IPS-18a (cell line): ENCODE measurements around the gene RBMS3.
"Not testable (repeated sequence)": the region's sequence is repeated elsewhere in the genome, so short reads cannot be mapped to it uniquely, and the experiment has no call there.

Source experiments
- H3K27ac ChIP-seq: one replicate; pipeline ENCODE4 v1.5.1; 2013; ENCODE audit warnings: low read length
- H3K27me3 ChIP-seq: one replicate; pipeline ENCODE4 v1.6.1; 2013; ENCODE audit warnings: mild to moderate bottlenecking, low read length; ENCODE audit not compliant: control insufficient read depth, insufficient read depth
- H3K36me3 ChIP-seq: one replicate; pipeline ENCODE4 v1.6.1; 2013; ENCODE audit warnings: low read depth, low read length; ENCODE audit not compliant: control insufficient read depth
- H3K4me1 ChIP-seq: one replicate; pipeline ENCODE4 v1.6.1; 2013; ENCODE audit warnings: low read depth, low read length; ENCODE audit not compliant: control insufficient read depth
- H3K4me3 ChIP-seq: one replicate; pipeline ENCODE4 v1.5.1; 2013; ENCODE audit warnings: low read length
- H3K9ac ChIP-seq: one replicate; pipeline ENCODE4 v1.6.1; 2013; ENCODE audit warnings: mild to moderate bottlenecking, low read length, moderate library complexity
- H3K9me3 ChIP-seq: one replicate; pipeline ENCODE4 v1.6.1; 2013; ENCODE audit warnings: low read depth, low read length; ENCODE audit not compliant: control insufficient read depth

Gene RBMS3

DNA sequence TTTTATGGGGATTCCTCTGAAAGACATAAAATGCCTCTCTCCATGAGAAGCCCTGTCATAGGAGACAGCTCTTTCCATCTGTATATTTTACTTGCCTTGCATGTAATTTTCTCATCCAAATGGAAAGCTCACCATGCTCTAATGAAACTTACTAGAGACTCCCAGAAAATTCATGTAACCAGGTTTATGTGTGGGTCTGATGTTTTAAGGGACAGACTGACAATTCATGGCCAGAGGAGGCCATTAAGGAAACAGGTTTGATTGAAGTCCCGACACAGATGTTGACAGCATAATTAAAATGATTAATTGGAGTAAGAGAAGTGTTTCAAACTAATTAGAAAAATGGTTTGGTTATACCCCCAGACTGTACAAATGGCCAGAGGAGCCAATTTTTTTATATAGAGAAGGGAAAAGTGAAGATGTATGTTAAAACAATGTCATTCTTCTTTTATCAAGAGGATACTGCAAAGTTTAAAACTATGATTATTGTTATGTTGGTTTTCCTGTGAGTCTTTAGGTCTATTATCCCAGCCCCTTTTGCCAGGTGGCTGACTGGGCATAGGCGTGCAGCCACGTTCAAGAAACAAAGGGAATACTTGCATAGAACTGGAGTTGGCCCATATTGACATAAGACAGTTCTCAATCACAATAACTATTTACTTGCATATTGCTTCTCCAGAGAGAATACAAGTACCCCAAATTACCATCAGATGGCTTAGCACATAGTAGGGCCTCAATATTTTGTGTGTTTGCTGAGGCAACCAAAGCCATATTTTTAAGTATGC, 64.8 kb downstream of the RBMS3 start:
- H3K27ac ChIP-seq: peak overlapping the region; percentile 15

DNA sequence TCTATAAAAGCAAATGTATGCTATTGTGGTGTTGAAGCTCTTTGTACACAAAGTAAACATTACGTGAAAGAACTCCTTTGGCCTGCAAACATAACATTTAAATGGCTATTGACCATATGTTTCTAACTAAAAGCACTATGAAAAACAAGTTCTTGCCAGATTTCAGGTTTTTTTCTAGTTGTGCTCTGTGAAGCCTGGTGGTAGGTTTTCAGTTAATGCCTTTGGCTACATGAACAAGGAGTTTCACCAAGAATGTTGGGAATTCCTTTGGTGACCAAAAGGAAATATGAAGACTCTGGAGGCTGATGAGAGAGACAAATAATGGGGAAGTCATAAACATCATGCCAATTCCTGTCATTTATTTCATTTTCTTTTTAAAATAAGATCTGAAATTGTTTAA, 66.0 kb downstream of the RBMS3 start:
- Histone ChIP-seq H3K4me1 (peaks cover 27% of the 10 kb centered on the region), H3K27ac (no peak overlapping the region), H3K27me3 (no peaks in the 10 kb centered on the region), H3K4me3 (no peak overlapping the region), H3K36me3 (no peaks in the 10 kb centered on the region), H3K9me3 (no peaks in the 10 kb centered on the region), H3K9ac (no peak overlapping the region)

More for the DNA sequence above, 64.8 kb downstream of the RBMS3 start:
- no peaks in the 10 kb centered on the region for H3K27me3 ChIP-seq
- H3K9me3 ChIP-seq: no peaks in the 10 kb centered on the region
- no peak overlapping the region for H3K4me3 ChIP-seq
- H3K36me3 ChIP-seq: no peaks in the 10 kb centered on the region
- H3K4me1 ChIP-seq: peaks cover 27% of the 10 kb centered on the region
- peak overlapping the region; percentile 4 for H3K9ac ChIP-seq

DNA sequence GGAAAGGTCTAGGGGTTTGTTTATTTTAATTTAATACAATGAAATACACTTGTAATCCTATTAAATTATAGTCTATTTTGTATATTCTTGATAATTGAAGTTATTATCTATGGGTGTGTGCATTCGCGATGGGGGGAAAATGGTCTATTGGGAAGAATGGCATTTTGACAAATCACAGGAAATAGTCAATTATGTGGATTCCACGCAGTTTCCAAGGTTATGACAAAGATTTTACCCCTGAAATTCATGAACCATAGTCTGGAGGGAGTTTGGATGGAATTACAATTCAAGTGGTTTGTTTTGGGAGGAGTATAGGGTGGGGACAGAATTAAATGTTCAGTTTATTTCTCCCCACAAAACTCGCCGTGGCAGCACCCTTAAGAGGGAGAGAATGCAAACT, 66.5 kb downstream of the RBMS3 start:
- Histone ChIP-seq H3K4me1 (peaks cover 27% of the 10 kb centered on the region), H3K9ac (no peak overlapping the region), H3K36me3 (no peaks in the 10 kb centered on the region), H3K4me3 (no peak overlapping the region), H3K27ac (no peak overlapping the region), H3K27me3 (no peaks in the 10 kb centered on the region), H3K9me3 (no peaks in the 10 kb centered on the region)

DNA sequence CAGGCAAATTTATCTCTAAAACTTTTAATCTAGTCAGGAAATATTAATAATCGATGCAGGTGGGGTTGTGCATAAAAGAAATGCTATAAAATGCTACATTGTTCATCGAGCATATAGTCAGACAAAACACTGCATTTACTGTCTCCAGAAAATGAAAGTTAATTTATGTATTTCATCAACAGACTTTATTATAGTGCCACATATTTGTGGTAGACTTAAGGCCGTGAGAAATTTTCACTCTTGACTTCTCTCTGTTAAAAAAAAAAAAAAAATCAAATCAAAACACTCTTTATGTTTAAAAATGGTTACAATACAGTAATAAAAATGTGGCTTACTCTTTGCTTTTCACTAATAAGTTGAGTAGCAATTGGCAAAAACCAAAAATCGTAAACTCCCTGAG, 67.4 kb downstream of the RBMS3 start:
- no peaks in the 10 kb centered on the region for H3K9me3 ChIP-seq
- H3K9ac ChIP-seq: no peak overlapping the region
- no peak overlapping the region for H3K4me3 ChIP-seq
- H3K4me1 ChIP-seq: peaks cover 27% of the 10 kb centered on the region
- no peaks in the 10 kb centered on the region for H3K27me3 ChIP-seq
- H3K27ac ChIP-seq: no peak overlapping the region
- H3K36me3 ChIP-seq: no peaks in the 10 kb centered on the region

DNA sequence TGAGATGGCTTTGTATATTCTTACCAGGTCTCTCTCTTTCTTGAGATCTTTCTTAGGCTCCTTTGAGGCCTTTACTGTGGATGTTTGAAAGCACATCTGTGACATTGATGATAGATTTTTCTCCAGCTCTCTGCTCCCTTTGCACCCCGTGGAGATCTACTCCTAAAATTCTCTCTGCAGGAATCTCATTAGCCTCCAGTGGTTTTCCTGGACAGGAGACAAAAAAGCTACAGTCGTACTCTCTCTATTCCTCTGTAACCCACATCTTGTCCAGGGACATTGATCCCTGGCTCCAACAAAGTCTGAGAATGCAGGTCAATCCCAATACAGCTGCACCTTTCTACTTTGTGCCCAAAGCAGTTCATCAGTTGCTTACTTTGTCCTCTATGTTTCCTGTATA, 68.2 kb downstream of the RBMS3 start:
- Histone ChIP-seq H3K27me3 (no peaks in the 10 kb centered on the region), H3K9me3 (no peaks in the 10 kb centered on the region), H3K9ac (no peak overlapping the region), H3K27ac (no peak overlapping the region), H3K36me3 (no peaks in the 10 kb centered on the region), H3K4me3 (no peak overlapping the region), H3K4me1 (peaks cover 23% of the 10 kb centered on the region)

DNA sequence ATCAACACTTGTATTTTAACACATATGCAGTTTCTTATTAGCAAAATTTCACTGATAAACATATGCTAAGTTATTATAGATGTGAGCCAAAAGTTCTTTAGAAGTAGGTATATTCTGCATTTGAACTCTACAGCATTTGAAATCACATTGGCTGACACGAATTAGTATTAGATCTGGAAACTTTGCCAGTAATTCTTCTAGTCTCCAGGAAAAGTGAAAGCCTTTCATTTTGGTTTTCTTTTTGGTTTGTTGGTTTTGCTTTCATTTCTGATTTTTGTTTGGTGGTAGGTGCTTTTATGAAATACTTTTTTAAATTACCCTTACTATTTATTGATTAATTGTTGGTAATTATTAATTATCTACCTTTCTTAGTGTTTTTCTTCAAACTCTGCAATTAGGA, 72.9 kb downstream of the RBMS3 start:
- H3K4me3 ChIP-seq: no peak overlapping the region
- no peaks in the 10 kb centered on the region for H3K27me3 ChIP-seq
- H3K4me1 ChIP-seq: peaks cover under 1% of the 10 kb centered on the region
- H3K9me3 ChIP-seq: no peaks in the 10 kb centered on the region
- no peak overlapping the region for H3K9ac ChIP-seq
- H3K27ac ChIP-seq: no peak overlapping the region
- H3K36me3 ChIP-seq: no peaks in the 10 kb centered on the region

DNA sequence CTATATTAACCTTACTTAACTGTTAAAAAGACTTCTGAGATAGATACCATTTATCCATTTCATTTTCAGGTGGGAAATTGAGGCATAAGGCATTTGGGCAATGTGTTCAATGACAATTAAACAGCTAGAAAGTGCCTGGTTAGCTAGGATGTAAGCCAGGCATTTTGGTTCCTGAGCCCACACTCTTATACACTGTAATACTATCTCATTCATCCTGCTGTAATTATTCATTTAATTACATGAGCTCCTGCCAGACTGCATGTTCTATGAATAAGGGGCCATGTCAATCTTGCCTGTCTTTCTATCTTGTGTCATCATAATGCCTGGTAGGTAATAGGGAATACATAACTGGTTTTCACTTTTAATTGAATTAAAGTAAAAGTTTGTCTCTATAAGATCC, 74.0 kb downstream of the RBMS3 start:
- Histone ChIP-seq H3K4me3 (no peak overlapping the region), H3K9ac (no peak overlapping the region), H3K27me3 (no peaks in the 10 kb centered on the region), H3K27ac (no peak overlapping the region), H3K9me3 (no peaks in the 10 kb centered on the region), H3K36me3 (no peaks in the 10 kb centered on the region), H3K4me1 (no peaks in the 10 kb centered on the region)

DNA sequence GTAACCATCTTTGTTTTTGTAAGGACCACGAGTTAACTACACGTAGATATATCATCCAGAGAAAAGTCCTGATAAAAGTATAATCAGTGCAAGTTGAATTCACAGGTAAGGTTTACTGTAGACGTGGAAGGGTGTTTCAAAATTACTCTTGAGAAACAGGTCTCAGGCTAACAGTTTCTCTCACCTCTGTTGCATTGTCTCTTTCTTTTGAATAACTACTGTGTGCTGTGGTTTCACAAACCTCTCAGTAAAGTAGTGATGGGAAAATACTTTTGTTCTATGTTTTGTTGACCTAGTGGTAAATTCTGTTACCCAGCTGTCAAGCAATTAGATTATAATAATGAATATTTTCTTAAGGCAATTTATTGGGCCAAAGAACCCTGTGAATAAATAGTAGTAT, 75.2 kb downstream of the RBMS3 start:
- Histone ChIP-seq H3K27me3 (no peaks in the 10 kb centered on the region), H3K9me3 (no peaks in the 10 kb centered on the region), H3K9ac (no peak overlapping the region), H3K27ac (no peak overlapping the region), H3K4me3 (no peak overlapping the region), H3K4me1 (no peaks in the 10 kb centered on the region), H3K36me3 (no peaks in the 10 kb centered on the region)

DNA sequence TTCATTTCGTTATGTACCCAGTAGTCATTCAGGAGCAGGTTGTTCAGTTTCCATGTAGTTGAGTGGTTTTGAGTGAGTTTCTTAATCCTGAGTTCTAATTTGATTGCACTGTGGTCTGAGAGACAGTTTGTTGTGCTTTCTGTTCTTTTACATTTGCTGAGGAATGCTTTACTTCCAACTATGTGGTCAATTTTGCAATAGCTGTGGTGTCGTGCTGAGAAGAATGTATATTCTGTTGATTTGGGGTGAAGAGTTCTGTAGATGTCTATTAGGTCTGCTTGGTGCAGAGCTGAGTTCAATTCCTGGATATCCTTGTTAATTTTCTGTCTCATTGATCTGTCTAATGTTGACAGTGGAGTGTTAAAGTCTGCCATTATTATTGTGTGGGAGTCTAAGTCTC, 79.4 kb downstream of the RBMS3 start:
- H3K27me3 ChIP-seq, H3K4me1 ChIP-seq, H3K9me3 ChIP-seq, H3K4me3 ChIP-seq, H3K9ac ChIP-seq, H3K27ac ChIP-seq, H3K36me3 ChIP-seq: not testable (repeated sequence)

DNA sequence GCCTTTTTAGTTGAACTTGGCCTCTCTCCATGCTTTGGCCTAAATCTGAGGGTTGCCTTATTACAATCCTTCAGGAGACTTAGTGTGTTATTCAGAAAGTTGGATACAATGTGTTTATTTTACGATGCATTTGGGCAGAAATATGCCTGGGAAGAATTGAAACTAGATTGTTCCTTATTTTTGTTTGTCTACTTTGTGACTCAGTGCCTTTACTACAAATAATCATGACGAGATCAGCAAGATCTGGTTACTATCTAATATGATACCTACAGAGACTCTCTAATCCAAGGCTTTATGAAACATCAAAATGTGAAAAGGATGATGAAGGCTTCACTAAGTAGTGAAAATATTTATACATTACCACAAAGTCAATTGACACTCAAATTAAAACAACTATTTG, 82.2 kb downstream of the RBMS3 start:
- Histone ChIP-seq H3K9ac (no peak overlapping the region), H3K9me3 (no peaks in the 10 kb centered on the region), H3K27ac (no peak overlapping the region), H3K4me3 (no peak overlapping the region), H3K27me3 (no peaks in the 10 kb centered on the region), H3K4me1 (no peaks in the 10 kb centered on the region), H3K36me3 (no peaks in the 10 kb centered on the region)

DNA sequence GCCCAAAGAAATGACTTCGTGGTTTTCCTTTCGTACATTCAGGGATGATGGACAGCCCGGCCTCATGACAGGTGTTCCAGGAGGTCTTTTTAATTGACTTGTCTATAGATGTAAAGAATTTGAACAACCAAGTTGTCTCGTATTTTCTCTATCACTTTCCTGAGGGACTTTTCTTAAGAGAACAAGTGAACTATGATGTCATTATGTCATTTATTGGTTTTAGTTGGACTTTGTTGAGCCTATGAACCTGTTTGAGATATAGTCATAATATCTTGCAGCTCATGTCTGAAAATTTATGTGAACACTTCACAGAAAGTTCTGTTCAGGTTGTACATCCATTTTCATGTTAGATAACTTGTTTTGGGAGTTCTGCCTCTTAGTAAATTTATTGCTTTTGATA, 89.2 kb downstream of the RBMS3 start:
- no peak overlapping the region for H3K9ac ChIP-seq
- no peaks in the 10 kb centered on the region for H3K27me3 ChIP-seq
- H3K27ac ChIP-seq: no peak overlapping the region
- H3K4me3 ChIP-seq: no peak overlapping the region
- no peaks in the 10 kb centered on the region for H3K9me3 ChIP-seq
- H3K36me3 ChIP-seq: no peaks in the 10 kb centered on the region
- no peaks in the 10 kb centered on the region for H3K4me1 ChIP-seq
